Superior temporal gyrus (tissue), 1 donor: ENCODE results near the gene TEK.

Experiments
- DNase-seq: peaks from one replicate; pipeline ENCODE4 v3.0.0-alpha.2; 2016; ENCODE audit errors: extremely low spot score

The TEK gene

GRCh38 chr9:27124151-27124550, 15.1 kb downstream of the TEK start:
- DNase-seq = no peak

- peak; percentile 77 for DNase-seq
Measured at GRCh38 chr9:27125030-27125429, 16.0 kb downstream of the TEK start.

GRCh38 chr9:27125936-27126335, 16.9 kb downstream of the TEK start:
- DNase-seq = no peak

GRCh38 chr9:27126670-27127069, 17.6 kb downstream of the TEK start:
- DNase-seq = no peak

GRCh38 chr9:27129221-27129620, 20.2 kb downstream of the TEK start:
- no peak for DNase-seq

GRCh38 chr9:27131731-27132130, 22.7 kb downstream of the TEK start:
- DNase-seq = no peak

- no peak for DNase-seq
Measured at GRCh38 chr9:27133817-27134216, 24.8 kb downstream of the TEK start.

- no peak for DNase-seq
Measured at GRCh38 chr9:27142299-27142930, 33.4 kb downstream of the TEK start.

- no peak for DNase-seq
Measured at GRCh38 chr9:27145143-27145542, 36.1 kb downstream of the TEK start.

- no peak for DNase-seq
Measured at GRCh38 chr9:27149651-27150050, 40.6 kb downstream of the TEK start.

GRCh38 chr9:27150746-27151406, 41.9 kb downstream of the TEK start:
- DNase-seq = no peak

- DNase-seq = no peak
Measured at GRCh38 chr9:27151693-27152404, 42.8 kb downstream of the TEK start.

- DNase-seq = no peak
Measured at GRCh38 chr9:27152405-27152718, 43.3 kb downstream of the TEK start.

GRCh38 chr9:27154908-27155307, 45.9 kb downstream of the TEK start:
- no peak for DNase-seq

GRCh38 chr9:27157097-27157496, 48.1 kb downstream of the TEK start:
- DNase-seq = no peak

- no peak for DNase-seq
Measured at GRCh38 chr9:27157736-27158135, 48.7 kb downstream of the TEK start.

- DNase-seq = no peak
Measured at GRCh38 chr9:27160636-27161035, 51.6 kb downstream of the TEK start.

- no peak for DNase-seq
Measured at GRCh38 chr9:27162045-27162444, 53.0 kb downstream of the TEK start.

GRCh38 chr9:27165068-27165467, 56.0 kb downstream of the TEK start:
- no peak for DNase-seq

GRCh38 chr9:27165670-27166069, 56.6 kb downstream of the TEK start:
- DNase-seq = no peak

GRCh38 chr9:27168496-27168895, 59.5 kb downstream of the TEK start:
- no peak for DNase-seq

GRCh38 chr9:27168951-27169350, 59.9 kb downstream of the TEK start:
- no peak for DNase-seq

GRCh38 chr9:27176971-27177370, 67.9 kb downstream of the TEK start:
- no peak for DNase-seq
